Glutamatergic neuron (in vitro differentiated cells): ENCODE data around the gene PGP. TPM values are rescaled to one million over a fixed set of nuclear protein-coding genes. Genes with fewer than 3 reads are reported as not detected.

ENCODE experiments used
- DNase-seq: peaks from one replicate; pipeline ENCODE4 v3.0.0; 2022
- H3K27ac Mint-ChIP-seq: one replicate; pipeline ENCODE4 v1.8.0; 2020; ENCODE audit warnings: mild to moderate bottlenecking, mixed read lengths, inconsistent platforms; ENCODE audit not compliant: unreplicated experiment
- H3K27me3 Mint-ChIP-seq: one replicate; pipeline ENCODE4 v1.8.0; 2020; ENCODE audit warnings: mild to moderate bottlenecking, moderate library complexity, mixed read lengths, inconsistent platforms; ENCODE audit not compliant: unreplicated experiment
- H3K36me3 Mint-ChIP-seq: one replicate; pipeline ENCODE4 v1.8.0; 2020; ENCODE audit warnings: mild to moderate bottlenecking, mixed read lengths, inconsistent platforms; ENCODE audit not compliant: unreplicated experiment
- H3K4me1 Mint-ChIP-seq: one replicate; pipeline ENCODE4 v1.8.0; 2020; ENCODE audit warnings: mild to moderate bottlenecking, low read depth, mixed read lengths, inconsistent platforms; ENCODE audit not compliant: unreplicated experiment
- H3K4me3 Mint-ChIP-seq: one replicate; pipeline ENCODE4 v1.8.0; 2020; ENCODE audit warnings: mild to moderate bottlenecking, mixed read lengths, inconsistent platforms; ENCODE audit not compliant: unreplicated experiment
- H3K9me3 Mint-ChIP-seq: one replicate; pipeline ENCODE4 v1.8.0; 2020; ENCODE audit warnings: mild to moderate bottlenecking, moderate library complexity, mixed read lengths, inconsistent platforms; ENCODE audit not compliant: unreplicated experiment
- total RNA-seq: library from RNA; stranded (reverse); fragmentation: NEBNext Ultra II Directional; extraction: Animal tissue kit (Norgen Biotek cat#: 25700); gene quantifications from one replicate; pipeline ENCODE4 v1.2.1, GENCODE V29; 2021; ENCODE audit not compliant: unreplicated experiment
- TF ChIP-seq, protein P1 (sequence below): fragments of 200-600 bp; sonication (generic); IDR thresholded peaks from one replicate; pipeline ENCODE4 v1.5.0; 2021; ENCODE audit not compliant: partially characterized antibody, unreplicated experiment

Gene PGP
- total RNA-seq, 1 donor from 2014 or later: 33.9 TPM

DNA sequence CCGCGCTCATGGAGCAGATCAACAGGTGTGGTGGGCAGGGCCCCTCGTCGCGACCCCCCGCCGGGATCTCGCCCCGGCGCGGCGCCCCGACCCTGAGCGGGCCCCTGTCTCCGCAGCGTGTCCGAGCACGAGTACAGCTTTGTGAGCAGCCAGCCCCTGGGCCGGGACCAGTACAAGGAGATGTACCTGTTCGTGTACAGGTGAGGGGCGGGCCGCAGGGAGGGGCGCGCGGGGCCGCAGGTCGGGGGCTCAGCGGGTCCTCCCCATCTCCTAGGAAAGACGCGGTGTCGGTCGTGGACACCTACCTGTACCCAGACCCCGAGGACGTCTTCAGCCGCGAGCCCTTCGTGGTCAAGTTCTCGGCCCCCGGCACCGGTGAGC lies 22.5 kb upstream of the PGP start:
- no peak for DNase-seq
- H3K4me1 Mint-ChIP-seq: no peaks in the 10 kb centered on the region
- H3K27ac Mint-ChIP-seq: no peak overlapping the region
- H3K36me3 Mint-ChIP-seq: no peaks in the 10 kb centered on the region
- peaks cover 5% of the 10 kb centered on the region for H3K9me3 Mint-ChIP-seq
- peaks cover 4% of the 10 kb centered on the region for H3K27me3 Mint-ChIP-seq
- TF ChIP-seq, protein P1, sequence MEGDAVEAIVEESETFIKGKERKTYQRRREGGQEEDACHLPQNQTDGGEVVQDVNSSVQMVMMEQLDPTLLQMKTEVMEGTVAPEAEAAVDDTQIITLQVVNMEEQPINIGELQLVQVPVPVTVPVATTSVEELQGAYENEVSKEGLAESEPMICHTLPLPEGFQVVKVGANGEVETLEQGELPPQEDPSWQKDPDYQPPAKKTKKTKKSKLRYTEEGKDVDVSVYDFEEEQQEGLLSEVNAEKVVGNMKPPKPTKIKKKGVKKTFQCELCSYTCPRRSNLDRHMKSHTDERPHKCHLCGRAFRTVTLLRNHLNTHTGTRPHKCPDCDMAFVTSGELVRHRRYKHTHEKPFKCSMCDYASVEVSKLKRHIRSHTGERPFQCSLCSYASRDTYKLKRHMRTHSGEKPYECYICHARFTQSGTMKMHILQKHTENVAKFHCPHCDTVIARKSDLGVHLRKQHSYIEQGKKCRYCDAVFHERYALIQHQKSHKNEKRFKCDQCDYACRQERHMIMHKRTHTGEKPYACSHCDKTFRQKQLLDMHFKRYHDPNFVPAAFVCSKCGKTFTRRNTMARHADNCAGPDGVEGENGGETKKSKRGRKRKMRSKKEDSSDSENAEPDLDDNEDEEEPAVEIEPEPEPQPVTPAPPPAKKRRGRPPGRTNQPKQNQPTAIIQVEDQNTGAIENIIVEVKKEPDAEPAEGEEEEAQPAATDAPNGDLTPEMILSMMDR: no peak
- no peak overlapping the region for H3K4me3 Mint-ChIP-seq

DNA sequence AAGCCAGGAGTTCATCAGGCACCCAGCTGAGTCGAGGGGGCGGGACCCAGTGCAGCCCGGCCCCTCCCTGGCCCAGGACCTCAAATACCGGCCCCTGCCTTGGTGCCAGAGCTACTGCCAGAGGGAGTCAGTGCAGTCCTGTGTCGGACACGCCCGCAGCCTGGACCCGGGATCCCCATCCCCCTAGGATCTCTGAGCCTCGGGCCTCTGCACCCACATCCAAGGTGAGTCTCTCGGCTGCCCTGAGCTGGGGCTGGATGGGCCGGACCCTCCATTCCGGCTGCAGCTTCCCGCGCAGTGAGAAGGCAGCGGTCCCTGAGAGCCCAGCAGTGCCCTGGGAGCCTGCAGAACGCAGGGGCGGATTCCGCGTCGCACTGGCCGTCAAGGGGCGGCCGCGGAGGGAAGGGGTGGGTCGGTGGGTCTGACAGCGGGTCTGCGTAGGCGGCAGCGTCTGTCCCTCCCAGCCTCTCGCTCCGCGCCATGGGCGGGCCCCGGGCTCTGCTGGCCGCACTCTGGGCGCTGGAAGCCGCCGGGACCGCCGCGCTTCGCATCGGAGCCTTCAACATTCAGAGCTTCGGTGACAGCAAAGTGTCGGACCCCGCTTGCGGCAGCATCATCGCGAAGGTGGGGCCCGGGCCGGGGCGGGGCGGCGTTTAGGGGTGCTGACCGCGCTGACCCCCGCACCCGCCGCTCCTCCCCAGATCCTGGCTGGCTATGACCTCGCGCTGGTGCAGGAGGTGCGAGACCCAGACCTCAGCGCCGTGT lies 21.9 kb upstream of the PGP start, which contains the start of gene DNASE1L2:
Gene DNASE1L2, plus strand, starts transcription at position 108 of the 765 bp plus-strand sequence. Its CDS starts 373 bp downstream, at position 481.
- Mint-ChIP-seq H3K27me3 (peaks cover 4% of the 10 kb centered on the region), H3K4me1 (no peaks in the 10 kb centered on the region), H3K4me3 (peak within 1 kb of the TSS; percentile 30), H3K27ac (no peak within 1 kb of the TSS), H3K9me3 (peaks cover 4% of the 10 kb centered on the region), H3K36me3 (no peaks in the 10 kb centered on the region)
- TF ChIP-seq, protein P1: no peak
- DNase-seq: peak; percentile 67

DNA sequence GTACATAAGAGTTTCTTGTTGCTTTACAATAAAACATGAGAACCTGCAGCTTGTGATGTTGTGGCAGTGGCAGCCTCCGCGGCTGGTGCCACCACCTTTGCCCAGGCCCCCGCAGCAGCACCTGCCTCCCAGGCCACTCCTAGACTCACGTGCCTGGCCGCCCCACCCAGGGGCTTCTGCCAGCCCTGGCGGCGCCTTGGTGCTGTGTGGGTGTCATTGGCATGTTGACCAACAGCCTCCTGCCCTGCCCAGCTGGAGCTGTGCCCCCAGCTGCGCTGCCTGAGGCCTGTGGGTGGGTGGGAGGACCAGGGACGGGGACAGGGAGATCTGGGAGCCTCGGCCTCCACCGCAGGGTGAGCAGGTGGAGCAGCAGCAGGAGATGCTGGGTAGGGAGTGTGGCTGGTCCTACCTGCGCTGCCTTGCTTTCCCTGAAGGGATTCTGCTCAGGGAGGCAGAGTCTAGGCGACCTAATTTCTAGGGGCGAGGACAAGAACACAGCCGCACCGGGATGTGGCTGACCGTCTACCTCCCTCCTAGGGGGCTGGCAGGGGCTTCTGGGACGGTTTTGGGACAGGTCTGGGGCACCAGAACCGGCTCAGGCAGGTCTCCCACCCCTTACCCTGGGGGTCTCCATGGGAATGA lies 21.2 kb upstream of the PGP start:
- no peaks in the 10 kb centered on the region for H3K4me1 Mint-ChIP-seq
- H3K36me3 Mint-ChIP-seq: no peaks in the 10 kb centered on the region
- TF ChIP-seq, protein P1: no peak
- H3K27me3 Mint-ChIP-seq: peaks cover 4% of the 10 kb centered on the region
- DNase-seq: no peak
- peaks cover 4% of the 10 kb centered on the region for H3K9me3 Mint-ChIP-seq
- H3K4me3 Mint-ChIP-seq: peak overlapping the region; percentile 30
- no peak overlapping the region for H3K27ac Mint-ChIP-seq

DNA sequence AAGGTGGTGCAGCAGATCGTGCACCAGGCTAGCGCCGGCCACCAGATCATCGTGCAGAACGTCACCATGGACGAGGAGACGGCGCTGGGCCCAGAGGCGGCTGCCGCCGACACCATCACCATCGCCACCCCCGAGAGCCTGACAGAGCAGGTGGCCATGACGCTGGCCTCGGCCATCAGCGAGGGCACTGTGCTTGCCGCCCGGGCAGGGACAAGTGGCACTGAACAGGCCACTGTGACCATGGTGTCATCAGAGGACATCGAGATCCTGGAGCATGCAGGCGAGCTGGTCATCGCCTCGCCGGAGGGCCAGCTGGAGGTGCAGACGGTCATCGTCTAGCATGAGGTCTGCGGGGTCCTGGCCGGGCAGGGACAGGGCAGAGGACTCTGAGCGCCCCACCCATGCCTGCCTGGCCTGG lies 20.6 kb upstream of the PGP start:
- no peaks in the 10 kb centered on the region for H3K4me1 Mint-ChIP-seq
- DNase-seq: no peak
- H3K4me3 Mint-ChIP-seq: no peak overlapping the region
- TF ChIP-seq, protein P1: no peak
- H3K36me3 Mint-ChIP-seq: no peaks in the 10 kb centered on the region
- peaks cover 4% of the 10 kb centered on the region for H3K9me3 Mint-ChIP-seq
- H3K27ac Mint-ChIP-seq: no peak overlapping the region
- H3K27me3 Mint-ChIP-seq: peaks cover 4% of the 10 kb centered on the region

DNA sequence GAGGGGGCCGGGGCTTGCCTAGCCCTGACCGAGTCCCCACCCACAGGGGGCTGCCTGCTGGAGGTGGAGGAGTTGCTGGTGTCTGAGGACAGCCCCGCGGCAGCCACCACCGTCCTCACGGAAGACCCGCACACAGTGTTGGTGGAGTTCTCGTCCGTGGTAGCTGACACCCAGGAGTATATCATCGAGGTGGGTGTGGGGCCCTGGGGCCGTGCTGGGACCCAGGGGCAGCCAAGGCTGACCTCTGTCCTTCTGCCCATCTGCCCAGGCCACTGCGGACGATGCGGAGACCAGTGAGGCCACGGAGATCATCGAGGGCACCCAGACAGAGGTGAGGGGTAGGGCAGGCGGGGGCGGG lies 20.2 kb upstream of the PGP start:
- H3K36me3 Mint-ChIP-seq: no peaks in the 10 kb centered on the region
- no peak overlapping the region for H3K4me3 Mint-ChIP-seq
- no peak overlapping the region for H3K27ac Mint-ChIP-seq
- no peak for DNase-seq
- H3K4me1 Mint-ChIP-seq: no peaks in the 10 kb centered on the region
- TF ChIP-seq, protein P1: no peak
- peaks cover 7% of the 10 kb centered on the region for H3K27me3 Mint-ChIP-seq
- H3K9me3 Mint-ChIP-seq: peaks cover 4% of the 10 kb centered on the region
